H1 (cell line): Measurements from ENCODE around the gene OBP2B. TPM values are rescaled to one million over a fixed set of nuclear protein-coding genes. Genes with fewer than 3 reads are reported as not detected.

Experiments
- MAX ChIP-seq: IDR thresholded peaks from 2 replicates; pipeline ENCODE4 v1.6.1; 2012; ENCODE audit warnings: inconsistent platforms
- RAD21 ChIP-seq, 2 experiments: IDR thresholded peaks in 1 of 2; conservative IDR thresholded peaks in 1 of 2; 2 replicates each; pipeline ENCODE4 v1.6.1; 2011; ENCODE audit warnings: low read depth in 2 of 2, low read length in 2 of 2, improper control_type of control experiment in 1 of 2, inconsistent platforms in 1 of 2, mild to moderate bottlenecking in 1 of 2, moderate library complexity in 1 of 2
- polyA plus RNA-seq, 7 experiments: library from polyadenylated mRNA; depleted of rRNA in 3 of 7; stranded (reverse) in 5 of 7; unstranded in 2 of 7; fragments of >200 nt in 5 of 7; fragments of 200-250 nt in 2 of 7; gene quantifications; 1 replicate in 5 of 7; 2 replicates in 1 of 7; 4 replicates in 1 of 7; pipeline versions ENCODE4 v1.2.1 to v1.2.3, GENCODE V29; 2011 to 2013; ENCODE audit warnings: missing spikeins in 2 of 7, mixed read lengths in 2 of 7
- total RNA-seq: library from RNA; stranded (reverse); fragmentation: NEBNext Ultra II Directional; extraction: Animal tissue kit (Norgen Biotek cat#: 25700); gene quantifications from 2 replicates; pipeline ENCODE4 v1.2.1, GENCODE V29; 2021

Gene OBP2B
- total and polyA plus RNA-seq, 2 of the 8 experiments (the other 6 are each of a cell fraction or from before 2014, with no cell fraction given), result not detected

- peak; percentile 60 to 66 for TF ChIP-seq RAD21 (IDR thresholded peaks at IDR 0.05 in 1 of 2, conservative IDR thresholded peaks at IDR 0.05 in 1 of 2; ENCODE audit: low read depth in 2 of 2, low read length in 2 of 2)
- no peak for TF ChIP-seq MAX
Observed at GRCh38 chr9:133188006-133188842, 20.8 kb downstream of the OBP2B start (continued).
